HEK293 (cell line): Measurements from ENCODE around the gene PLCD1.

ENCODE experiments used
- CTCF ChIA-PET: fragments of 350-600 bp; formaldehyde crosslinking; extraction: SDS; loops from one replicate; lab custom pipeline; 2021; ENCODE audit warnings: antibody characterized with exemption; lab: Yijun Ruan, JAX
- POLR2A ChIA-PET: fragments of 300-600 bp; formaldehyde crosslinking; extraction: SDS; loops from one replicate; lab custom pipeline; 2020; ENCODE audit warnings: antibody characterized with exemption, inconsistent platforms; lab: Yijun Ruan, JAX
- H3K27ac ChIP-seq: fragments of 200-500 bp; sonication (Bioruptor generic); 2 replicates; pipeline ENCODE4 v1.5.1; 2014; ENCODE audit warnings: low read depth, low read length, control low read depth, inconsistent platforms; ENCODE audit errors: extremely low read depth
- H3K36me3 ChIP-seq, 2 experiments: fragments of 200-500 bp in 1 of 2; sonication (Bioruptor generic) in 1 of 2; 1 replicate in 1 of 2; 2 replicates in 1 of 2; pipeline ENCODE4 v1.5.1; 2014 to 2017; ENCODE audit warnings: inconsistent platforms in 2 of 2, low read length in 2 of 2; ENCODE audit not compliant: control insufficient read depth in 2 of 2, insufficient read depth in 1 of 2
- H3K4me1 ChIP-seq: fragments of 200-500 bp; sonication (Bioruptor generic); 2 replicates; pipeline ENCODE4 v1.5.1; 2014; ENCODE audit warnings: mild to moderate bottlenecking, low read length, inconsistent platforms; ENCODE audit not compliant: control insufficient read depth, insufficient read depth
- H3K4me3 ChIP-seq: 2 replicates; pipeline ENCODE4 v1.5.1; 2011; ENCODE audit warnings: low read depth, mild to moderate bottlenecking, control low read depth, low read length, moderate library complexity
- H3K9me3 ChIP-seq: fragments of 200-500 bp; sonication (Bioruptor generic); 2 replicates; pipeline ENCODE4 v1.5.1; 2014; ENCODE audit warnings: low read depth, low read length, inconsistent platforms; ENCODE audit not compliant: control insufficient read depth, insufficient read depth
- BCL11B ChIP-seq: fragments of 450-650 bp; formaldehyde crosslinking; IDR thresholded peaks from 2 replicates; pipeline ENCODE4 v1.5.1; 2016; ENCODE audit warnings: low read depth, missing biosample characterization, missing genetic modification characterization
- GLIS2 ChIP-seq: fragments of 450-650 bp; formaldehyde crosslinking; IDR thresholded peaks from 2 replicates; pipeline ENCODE4 v1.5.1; 2016; ENCODE audit warnings: missing biosample characterization, missing genetic modification characterization
- KLF9 ChIP-seq: fragments of 450-650 bp; formaldehyde crosslinking; IDR thresholded peaks from 2 replicates; pipeline ENCODE4 v1.5.1; 2016; ENCODE audit warnings: missing biosample characterization, missing genetic modification characterization, low read depth
- TRIM28 ChIP-seq: IDR thresholded peaks from 2 replicates; pipeline ENCODE4 v1.6.1; 2011; ENCODE audit warnings: low read length, control low read depth, borderline replicate concordance
- WT1 ChIP-seq: fragments of 450-650 bp; formaldehyde crosslinking; IDR thresholded peaks from 2 replicates; pipeline ENCODE4 v1.5.1; 2016; ENCODE audit warnings: missing biosample characterization, missing genetic modification characterization
- ZBTB48 ChIP-seq: fragments of 450-650 bp; formaldehyde crosslinking; IDR thresholded peaks from 2 replicates; pipeline ENCODE4 v1.5.1; 2016; ENCODE audit warnings: missing biosample characterization, missing genetic modification characterization
- ZNF138 ChIP-seq: fragments of 450-650 bp; formaldehyde crosslinking; IDR thresholded peaks from 2 replicates; pipeline ENCODE4 v1.5.1; 2016; ENCODE audit warnings: missing biosample characterization, missing genetic modification characterization, borderline replicate concordance
- ZNF211 ChIP-seq: fragments of 450-650 bp; formaldehyde crosslinking; IDR thresholded peaks from 2 replicates; pipeline ENCODE4 v1.5.1; 2016; ENCODE audit warnings: low read depth, missing biosample characterization, missing genetic modification characterization
- ZNF214 ChIP-seq: fragments of 450-650 bp; formaldehyde crosslinking; IDR thresholded peaks from 2 replicates; pipeline ENCODE4 v1.5.1; 2017; ENCODE audit warnings: missing biosample characterization, mild to moderate bottlenecking, missing genetic modification characterization, borderline replicate concordance
- ZNF24 ChIP-seq: fragments of 450-650 bp; formaldehyde crosslinking; IDR thresholded peaks from 2 replicates; pipeline ENCODE4 v1.5.1; 2016; ENCODE audit warnings: missing biosample characterization, missing genetic modification characterization
- ZNF324 ChIP-seq: fragments of 450-650 bp; formaldehyde crosslinking; IDR thresholded peaks from 2 replicates; pipeline ENCODE4 v1.5.1; 2016; ENCODE audit warnings: missing biosample characterization, missing genetic modification characterization
- ZNF354C ChIP-seq: fragments of 450-650 bp; formaldehyde crosslinking; IDR thresholded peaks from 2 replicates; pipeline ENCODE4 v1.5.1; 2016; ENCODE audit warnings: missing biosample characterization, missing genetic modification characterization, low read depth, borderline replicate concordance
- ZNF416 ChIP-seq: fragments of 450-650 bp; formaldehyde crosslinking; IDR thresholded peaks from 2 replicates; pipeline ENCODE4 v1.5.1; 2016; ENCODE audit warnings: missing biosample characterization, missing genetic modification characterization
- ZNF501 ChIP-seq: fragments of 450-650 bp; formaldehyde crosslinking; IDR thresholded peaks from 2 replicates; pipeline ENCODE4 v1.5.1; 2016; ENCODE audit warnings: missing biosample characterization, missing genetic modification characterization
- ZNF529 ChIP-seq: fragments of 450-650 bp; formaldehyde crosslinking; IDR thresholded peaks from 2 replicates; pipeline ENCODE4 v1.5.1; 2017; ENCODE audit warnings: missing genetic modification characterization, missing biosample characterization; ENCODE audit not compliant: insufficient replicate concordance
- ZNF561 ChIP-seq: fragments of 450-650 bp; IDR thresholded peaks from 2 replicates; pipeline ENCODE4 v1.5.1; 2018; ENCODE audit warnings: missing biosample characterization, missing genetic modification characterization, borderline replicate concordance
- ZNF585B ChIP-seq: fragments of 450-650 bp; formaldehyde crosslinking; IDR thresholded peaks from 2 replicates; pipeline ENCODE4 v1.5.1; 2016; ENCODE audit warnings: missing biosample characterization, missing genetic modification characterization
- ZNF610 ChIP-seq: fragments of 450-650 bp; formaldehyde crosslinking; IDR thresholded peaks from 2 replicates; pipeline ENCODE4 v1.5.1; 2016; ENCODE audit warnings: missing biosample characterization, missing genetic modification characterization, borderline replicate concordance
- ZNF670 ChIP-seq: fragments of 450-650 bp; formaldehyde crosslinking; IDR thresholded peaks from 2 replicates; pipeline ENCODE4 v1.5.1; 2016; ENCODE audit warnings: missing biosample characterization, missing genetic modification characterization, low read depth
- ZNF677 ChIP-seq: fragments of 450-650 bp; IDR thresholded peaks from 2 replicates; pipeline ENCODE4 v1.5.0; 2018; ENCODE audit warnings: missing biosample characterization, mild to moderate bottlenecking, missing genetic modification characterization, moderate library complexity
- ZNF707 ChIP-seq: fragments of 450-650 bp; formaldehyde crosslinking; IDR thresholded peaks from 2 replicates; pipeline ENCODE4 v1.5.1; 2016; ENCODE audit warnings: missing biosample characterization, missing genetic modification characterization
- ZNF777 ChIP-seq: fragments of 450-650 bp; formaldehyde crosslinking; IDR thresholded peaks from 2 replicates; pipeline ENCODE4 v1.5.1; 2017; ENCODE audit warnings: missing biosample characterization, missing genetic modification characterization, borderline replicate concordance
- ZNF837 ChIP-seq: fragments of 450-650 bp; formaldehyde crosslinking; IDR thresholded peaks from 2 replicates; pipeline ENCODE4 v1.5.1; 2016; ENCODE audit warnings: missing biosample characterization, missing genetic modification characterization
- ZSCAN16 ChIP-seq: fragments of 450-650 bp; formaldehyde crosslinking; IDR thresholded peaks from 2 replicates; pipeline ENCODE4 v1.5.1; 2016; ENCODE audit warnings: missing biosample characterization, missing genetic modification characterization
- TF ChIP-seq, protein P1 (sequence below): fragments of 450-650 bp; formaldehyde crosslinking; IDR thresholded peaks from 2 replicates; pipeline ENCODE4 v1.5.1; 2016; ENCODE audit warnings: missing biosample characterization, missing genetic modification characterization
- TF ChIP-seq, protein P2 (sequence below): fragments of 450-650 bp; formaldehyde crosslinking; IDR thresholded peaks from 2 replicates; pipeline ENCODE4 v1.5.1; 2016; ENCODE audit warnings: missing biosample characterization, missing genetic modification characterization
- TF ChIP-seq, protein P3 (sequence below): fragments of 450-650 bp; formaldehyde crosslinking; IDR thresholded peaks from 2 replicates; pipeline ENCODE4 v1.5.1; 2016; ENCODE audit warnings: missing biosample characterization, missing genetic modification characterization
- TF ChIP-seq, protein P4 (sequence below): fragments of 450-650 bp; formaldehyde crosslinking; IDR thresholded peaks from 2 replicates; pipeline ENCODE4 v1.5.1; 2016; ENCODE audit warnings: missing biosample characterization, missing genetic modification characterization

The PLCD1 gene

DNA sequence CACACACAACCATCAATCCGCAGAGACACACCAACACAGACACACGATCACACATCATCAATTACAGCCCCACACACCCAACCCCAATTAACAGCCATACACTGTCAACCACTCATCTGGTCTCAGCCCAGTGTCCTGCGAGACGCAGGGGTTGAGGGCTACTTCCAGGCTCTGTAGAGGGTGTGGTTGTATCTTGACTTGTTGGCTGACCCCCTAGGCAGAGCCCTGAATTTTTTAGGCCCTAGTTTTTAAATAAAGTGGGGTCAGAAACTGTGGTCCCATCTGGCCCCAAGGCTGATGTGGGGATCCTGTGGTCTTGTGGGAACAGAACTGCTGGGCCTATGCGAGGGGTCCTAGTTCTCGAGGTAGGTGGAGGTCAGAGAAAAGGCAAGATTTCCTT, 29.6 kb downstream of the PLCD1 start:
- Histone ChIP-seq H3K4me3 (no peak overlapping the region), H3K4me1 (no peaks in the 10 kb centered on the region), H3K27ac (no peak overlapping the region), H3K36me3 (peaks cover 0 to 9% of the 10 kb centered on the region in 2 experiments; a peak in 1 of 3 replicates), H3K9me3 (no peaks in the 10 kb centered on the region)
- ChIA-PET CTCF (no interaction called here), POLR2A (no interaction called here)
- TF ChIP-seq TRIM28 (no peak), ZNF777 (tag by site-specific recombination) (no peak), BCL11B (tag by site-specific recombination) (no peak), ZNF670 (no peak), ZSCAN16 (tag by site-specific recombination) (no peak), ZNF211 (no peak), ZNF561 (no peak), ZBTB48 (no peak), KLF9 (tag by site-specific recombination) (no peak), ZNF585B (tag by site-specific recombination) (no peak)
- TF ChIP-seq, protein P1, sequence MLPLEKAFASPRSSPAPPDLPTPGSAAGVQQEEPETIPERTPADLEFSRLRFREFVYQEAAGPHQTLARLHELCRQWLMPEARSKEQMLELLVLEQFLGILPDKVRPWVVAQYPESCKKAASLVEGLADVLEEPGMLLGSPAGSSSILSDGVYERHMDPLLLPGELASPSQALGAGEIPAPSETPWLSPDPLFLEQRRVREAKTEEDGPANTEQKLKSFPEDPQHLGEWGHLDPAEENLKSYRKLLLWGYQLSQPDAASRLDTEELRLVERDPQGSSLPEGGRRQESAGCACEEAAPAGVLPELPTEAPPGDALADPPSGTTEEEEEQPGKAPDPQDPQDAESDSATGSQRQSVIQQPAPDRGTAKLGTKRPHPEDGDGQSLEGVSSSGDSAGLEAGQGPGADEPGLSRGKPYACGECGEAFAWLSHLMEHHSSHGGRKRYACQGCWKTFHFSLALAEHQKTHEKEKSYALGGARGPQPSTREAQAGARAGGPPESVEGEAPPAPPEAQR = no peak

DNA sequence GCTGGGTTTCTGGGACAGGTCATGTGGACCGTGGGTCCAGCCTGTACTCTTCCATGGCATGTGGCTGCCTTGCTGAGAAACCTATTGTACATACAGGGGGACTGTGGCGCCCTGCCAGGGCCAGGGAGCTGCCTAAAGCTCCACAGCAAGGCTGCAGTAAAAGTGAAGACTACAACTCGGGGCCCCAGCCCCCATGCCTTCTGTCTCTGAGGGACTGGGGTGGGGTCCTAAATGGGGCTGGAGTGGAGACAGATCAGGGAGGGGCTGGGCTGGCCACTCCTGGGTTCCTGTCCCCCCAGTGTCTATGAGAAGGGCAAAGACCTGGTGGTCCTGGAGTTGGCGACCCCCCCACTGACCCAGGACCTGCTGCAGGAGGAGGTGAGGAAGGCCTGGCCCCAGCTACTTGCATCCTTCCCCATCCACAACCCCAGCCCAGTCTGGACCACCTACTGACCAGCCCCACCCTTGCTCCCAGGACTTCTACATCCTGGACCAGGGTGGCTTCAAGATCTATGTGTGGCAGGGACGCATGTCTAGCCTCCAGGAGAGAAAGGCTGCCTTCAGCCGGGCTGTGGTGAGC, 31.6 kb downstream of the PLCD1 start:
- H3K4me1 ChIP-seq = no peaks in the 10 kb centered on the region
- POLR2A ChIA-PET = interaction anchor here (0.6 kb wide), 1 partner anchor 225 kb away, joined by 3 read pairs; no protein-coding TSS in a partner anchor
- no peaks in the 10 kb centered on the region for H3K9me3 ChIP-seq
- H3K27ac ChIP-seq = no peak overlapping the region
- TF ChIP-seq, protein P2, sequence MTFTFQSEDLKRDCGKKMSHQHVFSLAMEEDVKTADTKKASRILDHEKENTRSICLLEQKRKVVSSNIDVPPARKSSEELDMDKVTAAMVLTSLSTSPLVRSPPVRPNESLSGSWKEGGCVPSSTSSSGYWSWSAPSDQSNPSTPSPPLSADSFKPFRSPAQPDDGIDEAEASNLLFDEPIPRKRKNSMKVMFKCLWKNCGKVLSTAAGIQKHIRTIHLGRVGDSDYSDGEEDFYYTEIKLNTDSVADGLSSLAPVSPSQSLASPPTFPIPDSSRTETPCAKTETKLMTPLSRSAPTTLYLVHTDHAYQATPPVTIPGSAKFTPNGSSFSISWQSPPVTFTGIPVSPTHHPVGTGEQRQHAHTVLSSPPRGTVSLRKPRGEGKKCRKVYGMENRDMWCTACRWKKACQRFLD (tag by site-specific recombination) = no peak
- TF ChIP-seq ZNF677 (tag by site-specific recombination) = no peak
- no peak for TF ChIP-seq ZNF24 (tag by site-specific recombination)
- TF ChIP-seq ZNF416 (tag by site-specific recombination) = no peak
- TF ChIP-seq, protein P3, sequence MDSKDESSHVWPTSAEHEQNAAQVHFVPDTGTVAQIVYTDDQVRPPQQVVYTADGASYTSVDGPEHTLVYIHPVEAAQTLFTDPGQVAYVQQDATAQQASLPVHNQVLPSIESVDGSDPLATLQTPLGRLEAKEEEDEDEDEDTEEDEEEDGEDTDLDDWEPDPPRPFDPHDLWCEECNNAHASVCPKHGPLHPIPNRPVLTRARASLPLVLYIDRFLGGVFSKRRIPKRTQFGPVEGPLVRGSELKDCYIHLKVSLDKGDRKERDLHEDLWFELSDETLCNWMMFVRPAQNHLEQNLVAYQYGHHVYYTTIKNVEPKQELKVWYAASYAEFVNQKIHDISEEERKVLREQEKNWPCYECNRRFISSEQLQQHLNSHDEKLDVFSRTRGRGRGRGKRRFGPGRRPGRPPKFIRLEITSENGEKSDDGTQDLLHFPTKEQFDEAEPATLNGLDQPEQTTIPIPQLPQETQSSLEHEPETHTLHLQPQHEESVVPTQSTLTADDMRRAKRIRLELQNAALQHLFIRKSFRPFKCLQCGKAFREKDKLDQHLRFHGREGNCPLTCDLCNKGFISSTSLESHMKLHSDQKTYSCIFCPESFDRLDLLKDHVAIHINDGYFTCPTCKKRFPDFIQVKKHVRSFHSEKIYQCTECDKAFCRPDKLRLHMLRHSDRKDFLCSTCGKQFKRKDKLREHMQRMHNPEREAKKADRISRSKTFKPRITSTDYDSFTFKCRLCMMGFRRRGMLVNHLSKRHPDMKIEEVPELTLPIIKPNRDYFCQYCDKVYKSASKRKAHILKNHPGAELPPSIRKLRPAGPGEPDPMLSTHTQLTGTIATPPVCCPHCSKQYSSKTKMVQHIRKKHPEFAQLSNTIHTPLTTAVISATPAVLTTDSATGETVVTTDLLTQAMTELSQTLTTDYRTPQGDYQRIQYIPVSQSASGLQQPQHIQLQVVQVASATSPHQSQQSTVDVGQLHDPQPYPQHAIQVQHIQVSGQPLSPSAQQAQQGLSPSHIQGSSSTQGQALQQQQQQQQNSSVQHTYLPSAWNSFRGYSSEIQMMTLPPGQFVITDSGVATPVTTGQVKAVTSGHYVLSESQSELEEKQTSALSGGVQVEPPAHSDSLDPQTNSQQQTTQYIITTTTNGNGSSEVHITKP (tag by site-specific recombination) = no peak; the same call in 1 of the 2 replicates
- TF ChIP-seq ZNF501 (tag by site-specific recombination) = no peak
- no peak for TF ChIP-seq ZNF837
- TF ChIP-seq, protein P4, sequence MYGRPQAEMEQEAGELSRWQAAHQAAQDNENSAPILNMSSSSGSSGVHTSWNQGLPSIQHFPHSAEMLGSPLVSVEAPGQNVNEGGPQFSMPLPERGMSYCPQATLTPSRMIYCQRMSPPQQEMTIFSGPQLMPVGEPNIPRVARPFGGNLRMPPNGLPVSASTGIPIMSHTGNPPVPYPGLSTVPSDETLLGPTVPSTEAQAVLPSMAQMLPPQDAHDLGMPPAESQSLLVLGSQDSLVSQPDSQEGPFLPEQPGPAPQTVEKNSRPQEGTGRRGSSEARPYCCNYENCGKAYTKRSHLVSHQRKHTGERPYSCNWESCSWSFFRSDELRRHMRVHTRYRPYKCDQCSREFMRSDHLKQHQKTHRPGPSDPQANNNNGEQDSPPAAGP = no peak
- no peak for TF ChIP-seq ZNF324
- no peak for TF ChIP-seq ZNF138 (tag by site-specific recombination)
- TF ChIP-seq GLIS2 = no peak
- TF ChIP-seq ZNF707 = no peak
- no peak for TF ChIP-seq ZNF354C
- TF ChIP-seq WT1 (tag by site-specific recombination) = no peak
- TF ChIP-seq ZNF529 = no peak
- no peak for TF ChIP-seq ZNF214 (tag by site-specific recombination)
- no peak for TF ChIP-seq ZNF610 (tag by site-specific recombination)
- TF ChIP-seq, all 188 proteins: peak for 0
- CTCF ChIA-PET = interaction anchor here (0.7 to 1.7 kb wide), 5 partner anchors 12 to 25 kb away, joined by 3 to 16 read pairs (median 6); no protein-coding TSS in a partner anchor
- H3K4me3 ChIP-seq = no peak overlapping the region
- H3K36me3 ChIP-seq = peaks cover 0 to 9% of the 10 kb centered on the region in 2 experiments; a peak in 1 of 3 replicates
